Activated CD4-positive, alpha-beta T cell treated with anti-CD3 and anti-CD28 coated beads for 1 hour (primary cell): ENCODE data around the gene MESP1.

Source experiments
- DNase-seq: peaks from one replicate; pipeline ENCODE4 v3.0.0-alpha.2; 2020

Gene MESP1

GRCh38 chr15:89756897-89757296, 5.8 kb upstream of the MESP1 start:
- no peak for DNase-seq

- DNase-seq: no peak
These were observed 4.7 kb upstream of the MESP1 start for GRCh38 chr15:89755701-89756100.

- no peak for DNase-seq
These were observed 3.5 kb upstream of the MESP1 start for GRCh38 chr15:89754361-89755154.

- no peak for DNase-seq
These were observed 2.8 kb upstream of the MESP1 start for GRCh38 chr15:89753855-89754254.

GRCh38 chr15:89751748-89752147, 699 bp upstream of the MESP1 start:
- DNase-seq: no peak

GRCh38 chr15:89749951-89750559, 994 bp downstream of the MESP1 start:
- no peak for DNase-seq

GRCh38 chr15:89749526-89749925, 1.5 kb downstream of the MESP1 start:
- no peak for DNase-seq

- no peak for DNase-seq
These were observed 2.0 kb downstream of the MESP1 start for GRCh38 chr15:89749054-89749453.

GRCh38 chr15:89747708-89748682, 3.1 kb downstream of the MESP1 start:
- DNase-seq: no peak

GRCh38 chr15:89746386-89746780, 4.7 kb downstream of the MESP1 start:
- no peak for DNase-seq

- DNase-seq: no peak
These were observed 5.3 kb downstream of the MESP1 start for GRCh38 chr15:89745768-89746167.

GRCh38 chr15:89745131-89745530, 5.9 kb downstream of the MESP1 start:
- DNase-seq: no peak

- no peak for DNase-seq
These were observed 7.5 kb downstream of the MESP1 start for GRCh38 chr15:89743594-89743993.

GRCh38 chr15:89743011-89743410, 8.0 kb downstream of the MESP1 start:
- no peak for DNase-seq

- peak; percentile 30 for DNase-seq
These were observed 10.9 kb downstream of the MESP1 start for GRCh38 chr15:89740137-89740536.

GRCh38 chr15:89735773-89736172, 15.3 kb downstream of the MESP1 start:
- no peak for DNase-seq

- DNase-seq: no peak
These were observed 18.4 kb downstream of the MESP1 start for GRCh38 chr15:89732451-89733172.

- DNase-seq: no peak
These were observed 19.8 kb downstream of the MESP1 start for GRCh38 chr15:89731275-89731674.

GRCh38 chr15:89728254-89728653, 22.8 kb downstream of the MESP1 start:
- DNase-seq: no peak

- DNase-seq: no peak
These were observed 26.0 kb downstream of the MESP1 start for GRCh38 chr15:89725064-89725463.

GRCh38 chr15:89724621-89725020, 26.4 kb downstream of the MESP1 start:
- no peak for DNase-seq

- no peak for DNase-seq
These were observed 28.0 kb downstream of the MESP1 start for GRCh38 chr15:89723031-89723430.

GRCh38 chr15:89714775-89715174, 36.3 kb downstream of the MESP1 start:
- DNase-seq: no peak
